A673 (cell line): ENCODE measurements around the gene LYPD4.

Source experiments
- CTCF ChIP-seq: fragments of 300-800, 200-600 bp; sonication (generic); conservative IDR thresholded peaks from 2 replicates; pipeline ENCODE4 v1.5.1; 2017; ENCODE audit warnings: low read depth, mild to moderate bottlenecking, antibody characterized with exemption, low read length, moderate library complexity, mixed read lengths
- EZH2 ChIP-seq: fragments of 200-600 bp; sonication (generic); IDR thresholded peaks from 2 replicates; pipeline ENCODE4 v1.6.1; 2017; ENCODE audit warnings: borderline replicate concordance, low read depth, mild to moderate bottlenecking, mixed read lengths, antibody characterized with exemption, low read length; ENCODE audit not compliant: poor library complexity, severe bottlenecking

DNA sequence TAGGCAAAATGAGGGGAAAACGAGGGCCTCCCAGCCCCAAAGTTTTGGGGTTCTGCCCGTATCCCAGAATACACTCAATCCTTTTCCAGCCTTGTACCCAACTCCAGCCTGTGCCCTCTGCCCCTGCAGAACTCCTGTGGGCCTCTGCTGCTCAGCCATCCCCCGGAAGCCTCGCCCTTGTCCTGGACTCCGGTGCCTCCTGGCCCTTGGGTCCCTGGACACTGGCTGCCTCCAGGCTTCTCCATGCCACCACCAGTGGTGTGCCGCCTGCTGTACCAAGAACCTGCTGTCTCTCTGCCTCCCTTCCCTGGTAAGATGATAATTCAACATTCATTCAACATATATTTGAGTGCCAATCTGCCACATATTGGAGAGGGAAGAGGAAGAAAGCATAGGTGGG lies 4.2 kb upstream of the LYPD4 start:
- TF ChIP-seq CTCF (no peak), EZH2 (no peak)
